ENCODE measurements around the gene NBPF26.
"Not testable (repeated sequence)": the region's sequence is repeated elsewhere in the genome, so short reads cannot be mapped to it uniquely, and the experiment has no call there.

Gene NBPF26

GRCh38 chr1:120859615-120860234 lies 136.0 kb downstream of the NBPF26 start:
- not testable (repeated sequence) for DNase-seq

DNA sequence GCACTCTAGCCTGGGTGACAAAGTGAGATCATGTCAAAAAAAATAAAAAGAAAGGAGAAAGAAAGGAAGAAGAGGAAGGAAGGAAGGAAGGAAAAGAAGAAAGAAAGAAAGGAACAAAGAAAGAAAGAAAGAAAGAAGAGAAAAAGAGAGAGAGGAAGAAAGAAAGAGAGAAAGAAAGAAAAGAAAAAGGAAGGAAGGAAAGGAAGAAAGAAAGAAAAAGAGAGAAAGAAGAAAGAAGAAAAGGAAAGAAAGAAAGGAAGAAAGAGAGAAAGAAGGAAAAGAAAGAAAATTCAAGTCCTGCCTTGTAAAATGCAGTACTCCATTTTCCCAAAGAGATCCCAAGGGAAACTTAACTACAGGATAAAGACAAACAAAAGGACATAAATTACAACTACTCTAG lies 154.5 kb downstream of the NBPF26 start:
- not testable (repeated sequence) for DNase-seq

GRCh38 chr1:120880056-120880455 lies 156.3 kb downstream of the NBPF26 start:
- not testable (repeated sequence) for DNase-seq

- DNase-seq: not testable (repeated sequence)
Observed at GRCh38 chr1:120881934-120882333, 158.2 kb downstream of the NBPF26 start.
